Tibial nerve (tissue), 4 donors: ENCODE measurements around the gene ZSCAN30. TPM values are rescaled to one million over a fixed set of nuclear protein-coding genes. Genes with fewer than 3 reads are reported as not detected.

Source experiments
- DNase-seq, 2 donors: peaks; one replicate each; pipeline ENCODE4 v3.0.0-alpha.2; 2019; ENCODE audit warnings: low spot score in 2 of 2
- H3K27ac ChIP-seq, 4 donors: fragments of 200-600 bp; sonication (generic) in 3 of 4; one replicate each; pipeline ENCODE4 v1.5.1; 2017 to 2019; ENCODE audit warnings: mild to moderate bottlenecking in 1 of 4
- H3K27me3 ChIP-seq, 2 donors: fragments of 200-600 bp; sonication (generic) in 1 of 2; one replicate each; pipeline versions ENCODE4 v1.5.1 to v1.6.0; 2017 to 2019
- H3K36me3 ChIP-seq, 3 donors: fragments of 200-600 bp; sonication (generic); one replicate each; pipeline ENCODE4 v1.5.1; 2018 to 2019
- H3K4me1 ChIP-seq, 4 donors: fragments of 200-600 bp; sonication (generic) in 3 of 4; one replicate each; pipeline ENCODE4 v1.5.1; 2017 to 2019
- H3K4me3 ChIP-seq, 4 donors: fragments of 200-600 bp; sonication (generic) in 3 of 4; one replicate each; pipeline ENCODE4 v1.5.1; 2017 to 2019; ENCODE audit warnings: mild to moderate bottlenecking in 1 of 4, moderate library complexity in 1 of 4
- H3K9me3 ChIP-seq, 4 donors: fragments of 200-600 bp; sonication (generic) in 3 of 4; one replicate each; pipeline ENCODE4 v1.5.1; 2017 to 2019
- CTCF ChIP-seq, 5 experiments: fragments of 200-600 bp in 3 of 5; fragments of 450-650 bp in 2 of 5; sonication (generic) in 3 of 5; IDR thresholded peaks; one replicate each; pipeline ENCODE4 v1.5.1; 2016 to 2019; ENCODE audit warnings: antibody characterized with exemption in 5 of 5, mild to moderate bottlenecking in 3 of 5, moderate library complexity in 2 of 5
- EP300 ChIP-seq, 2 donors: sonication (generic); formaldehyde crosslinking; IDR thresholded peaks; one replicate each; pipeline ENCODE4 v1.6.1; 2017; ENCODE audit warnings: antibody characterized with exemption in 2 of 2, mild to moderate bottlenecking in 1 of 2
- POLR2A ChIP-seq, 2 donors: fragments of 450-650 bp; IDR thresholded peaks; one replicate each; pipeline ENCODE4 v1.6.1; 2017; ENCODE audit warnings: antibody characterized with exemption in 2 of 2, mild to moderate bottlenecking in 2 of 2, moderate library complexity in 2 of 2
- WGBS, 2 donors: methylation state at CpG; one replicate each; pipeline ENCODE4 v1.1.5; 2018; 5-methylcytosine and 5-hydroxymethylcytosine counted together
- total RNA-seq, 4 donors: library from RNA; depleted of rRNA; stranded (reverse); fragments of >200 nt; gene quantifications; one replicate each; pipeline ENCODE4 v1.1.0, GENCODE V29; 2016

ZSCAN30 gene
- total RNA-seq, 4 donors from 2014 or later: 26.6 to 46.7 (median 32.5) TPM

GRCh38 chr18:35296060-35296459 lies 6.0 kb upstream of the ZSCAN30 start:
- Histone ChIP-seq H3K4me3 (no peak overlapping the region), H3K4me1 (peaks cover 0 to 30% (median 9%) of the 10 kb centered on the region in 4 donors), H3K27ac (no peak overlapping the region), H3K36me3 (peaks cover 0 to 80% (median 0%) of the 10 kb centered on the region in 3 donors), H3K27me3 (no peaks in the 10 kb centered on the region), H3K9me3 (peaks cover 0 to 36% (median 7%) of the 10 kb centered on the region in 4 donors)
- TF ChIP-seq POLR2A (IDR thresholded peaks at IDR 0.05) (no peak), EP300 (IDR thresholded peaks at IDR 0.05) (no peak), CTCF (IDR thresholded peaks at IDR 0.05) (no peak)
- 96 to 98% methylated on average over 2 of the region's 2 CpGs for WGBS, 2 donors
- no peak for DNase-seq

GRCh38 chr18:35291166-35291565 lies 1.1 kb upstream of the ZSCAN30 start:
- Histone ChIP-seq H3K36me3 (peaks cover 0 to 31% (median 0%) of the 10 kb centered on the region in 3 donors), H3K27me3 (no peaks in the 10 kb centered on the region), H3K4me1 (peaks cover 0 to 51% (median 15%) of the 10 kb centered on the region in 4 donors), H3K27ac (peak overlapping the region in 1 of 4 donors; percentile 92), H3K9me3 (no peaks in the 10 kb centered on the region), H3K4me3 (peak overlapping the region in 3 of 4 donors; percentile 69 to 86 (median 76))
- no peak for DNase-seq
- WGBS, 2 donors: 78 to 81% methylated on average over 2 of the region's 2 CpGs
- no peak for TF ChIP-seq EP300 (IDR thresholded peaks at IDR 0.05)
- TF ChIP-seq CTCF (IDR thresholded peaks at IDR 0.05): no peak

- DNase-seq: no peak
- no peaks in the 10 kb centered on the region for H3K27me3 ChIP-seq
- H3K9me3 ChIP-seq: peaks cover 0 to 8% (median 4%) of the 10 kb centered on the region in 4 donors
- WGBS, 2 donors: 0% methylated on average over 8 of the region's 8 CpGs
- TF ChIP-seq POLR2A (IDR thresholded peaks at IDR 0.05): no peak
- no peak for TF ChIP-seq EP300 (IDR thresholded peaks at IDR 0.05)
- TF ChIP-seq CTCF (IDR thresholded peaks at IDR 0.05): peak in 1 of 5 experiments; percentile 17
- peaks cover 0 to 20% (median 0%) of the 10 kb centered on the region in 3 donors for H3K36me3 ChIP-seq
- peak overlapping the region; percentile 61 to 86 (median 72) for H3K4me3 ChIP-seq
- peaks cover 0 to 51% (median 15%) of the 10 kb centered on the region in 4 donors for H3K4me1 ChIP-seq
- H3K27ac ChIP-seq: peak overlapping the region; percentile 77 to 92 (median 85)
Observed at GRCh38 chr18:35289727-35290093, 319 bp downstream of the ZSCAN30 start.

- Histone ChIP-seq H3K4me1 (peaks cover 0 to 51% (median 15%) of the 10 kb centered on the region in 4 donors), H3K4me3 (peak overlapping the region; percentile 61 to 86 (median 72)), H3K27me3 (no peaks in the 10 kb centered on the region), H3K36me3 (peaks cover 0 to 21% (median 0%) of the 10 kb centered on the region in 3 donors), H3K27ac (peak overlapping the region; percentile 77 to 92 (median 85)), H3K9me3 (peaks cover 0 to 8% (median 4%) of the 10 kb centered on the region in 4 donors)
- TF ChIP-seq POLR2A (IDR thresholded peaks at IDR 0.05): no peak
- no peak for TF ChIP-seq EP300 (IDR thresholded peaks at IDR 0.05)
- TF ChIP-seq CTCF (IDR thresholded peaks at IDR 0.05): no peak
- no peak for DNase-seq
- 6% methylated on average over 6 of the region's 6 CpGs for WGBS, 2 donors
Observed at GRCh38 chr18:35289293-35289692, 736 bp downstream of the ZSCAN30 start.

GRCh38 chr18:35284841-35285240 lies 5.2 kb downstream of the ZSCAN30 start:
- 97 to 100% methylated on average over 3 of the region's 3 CpGs for WGBS, 2 donors
- no peak for DNase-seq
- H3K4me3 ChIP-seq: no peak overlapping the region
- peaks cover 0 to 8% (median 4%) of the 10 kb centered on the region in 4 donors for H3K9me3 ChIP-seq
- H3K36me3 ChIP-seq: peaks cover 0 to 26% (median 0%) of the 10 kb centered on the region in 3 donors
- TF ChIP-seq CTCF (IDR thresholded peaks at IDR 0.05) (no peak), EP300 (IDR thresholded peaks at IDR 0.05) (no peak), POLR2A (IDR thresholded peaks at IDR 0.05) (no peak)
- H3K27ac ChIP-seq: no peak overlapping the region
- H3K27me3 ChIP-seq: no peaks in the 10 kb centered on the region
- H3K4me1 ChIP-seq: peaks cover 0 to 20% (median 3%) of the 10 kb centered on the region in 4 donors
